HEK293T (cell line): ENCODE data around the gene FREY1.

Source experiments
- CTCF ChIA-PET: fragments of 350-600 bp; formaldehyde crosslinking; extraction: SDS; loops from one replicate; lab custom pipeline; 2021; ENCODE audit warnings: antibody characterized with exemption, inconsistent platforms; lab: Yijun Ruan, JAX
- POLR2A ChIA-PET: fragments of 350-600 bp; formaldehyde crosslinking; extraction: SDS; loops from one replicate; lab custom pipeline; 2020; ENCODE audit warnings: antibody characterized with exemption, inconsistent platforms; lab: Yijun Ruan, JAX
- DNase-seq: peaks from one replicate; pipeline ENCODE4 v3.0.0; 2012; ENCODE audit warnings: mixed read lengths; ENCODE audit errors: extremely low spot score
- ARNT ChIP-seq: fragments of 450-650 bp; IDR thresholded peaks from 2 replicates; pipeline ENCODE4 v1.6.1; 2017; ENCODE audit warnings: mild to moderate bottlenecking
- BHLHE40 ChIP-seq: fragments of 450-650 bp; IDR thresholded peaks from 2 replicates; pipeline ENCODE4 v1.6.1; 2016; ENCODE audit warnings: mild to moderate bottlenecking, moderate library complexity, borderline replicate concordance
- CTBP1 ChIP-seq: fragments of 450-650 bp; IDR thresholded peaks from 2 replicates; pipeline ENCODE4 v1.6.1; 2016; ENCODE audit warnings: borderline replicate concordance
- ELF4 ChIP-seq: fragments of 450-650 bp; IDR thresholded peaks from 2 replicates; pipeline ENCODE4 v1.6.1; 2017; ENCODE audit warnings: antibody characterized with exemption
- FOXA1 ChIP-seq: fragments of 450-650 bp; IDR thresholded peaks from 2 replicates; pipeline ENCODE4 v1.6.1; 2016; ENCODE audit warnings: mild to moderate bottlenecking
- FOXK2 ChIP-seq: fragments of 450-650 bp; IDR thresholded peaks from 2 replicates; pipeline ENCODE4 v1.6.1; 2016; ENCODE audit warnings: mild to moderate bottlenecking
- FOXM1 ChIP-seq: fragments of 450-650 bp; IDR thresholded peaks from 2 replicates; pipeline ENCODE4 v1.6.1; 2017; ENCODE audit warnings: mild to moderate bottlenecking, borderline replicate concordance
- HDGF ChIP-seq: fragments of 450-650 bp; IDR thresholded peaks from 2 replicates; pipeline ENCODE4 v1.6.1; 2017; ENCODE audit warnings: antibody characterized with exemption, borderline replicate concordance
- L3MBTL2 ChIP-seq: fragments of 450-650 bp; conservative IDR thresholded peaks from 2 replicates; pipeline ENCODE4 v1.6.1; 2016; ENCODE audit warnings: mild to moderate bottlenecking
- LEF1 ChIP-seq: fragments of 450-650 bp; IDR thresholded peaks from 2 replicates; pipeline ENCODE4 v1.6.1; 2017; ENCODE audit warnings: mild to moderate bottlenecking, borderline replicate concordance
- NFRKB ChIP-seq: fragments of 450-650 bp; IDR thresholded peaks from 2 replicates; pipeline ENCODE4 v1.6.1; 2016; ENCODE audit warnings: mild to moderate bottlenecking, moderate library complexity
- SP1 ChIP-seq: fragments of 450-650 bp; IDR thresholded peaks from 2 replicates; pipeline ENCODE4 v1.6.1; 2017
- SUZ12 ChIP-seq: fragments of 450-650 bp; IDR thresholded peaks from 2 replicates; pipeline ENCODE4 v1.6.1; 2016; ENCODE audit warnings: mild to moderate bottlenecking
- TARDBP ChIP-seq: fragments of 450-650 bp; IDR thresholded peaks from 2 replicates; pipeline ENCODE4 v1.6.1; 2016
- ZNF384 ChIP-seq: fragments of 450-650 bp; IDR thresholded peaks from 2 replicates; pipeline ENCODE4 v1.6.1; 2016
- TF ChIP-seq, protein P1 (sequence below): fragments of 450-650 bp; IDR thresholded peaks from 2 replicates; pipeline ENCODE4 v1.6.1; 2016

The FREY1 gene

DNA sequence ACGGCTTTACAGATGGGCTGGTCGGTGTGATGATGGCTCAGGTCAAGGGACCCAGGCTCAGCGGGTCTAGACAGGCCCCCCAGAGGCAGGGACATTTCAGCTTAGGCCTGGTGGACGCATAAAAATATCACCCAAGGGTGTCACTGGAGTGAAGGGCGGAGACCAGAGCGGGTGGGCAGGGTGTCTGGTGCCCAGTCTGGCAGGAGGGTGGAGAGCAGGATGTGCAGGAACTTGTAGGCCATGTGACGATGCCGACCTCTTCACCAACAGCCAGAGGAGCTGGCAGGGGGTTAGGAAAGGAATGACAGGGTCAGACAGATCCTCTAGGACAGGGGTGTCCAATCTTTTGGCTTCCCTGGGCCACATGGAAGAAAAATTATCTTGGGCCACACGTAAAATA is 17.1 kb downstream of the FREY1 start:
- TF ChIP-seq CTBP1 (no peak), ARNT (no peak), SP1 (no peak), NFRKB (no peak)
- CTCF ChIA-PET, result no interaction called here
- POLR2A ChIA-PET, result no interaction called here
- DNase-seq, result no peak

DNA sequence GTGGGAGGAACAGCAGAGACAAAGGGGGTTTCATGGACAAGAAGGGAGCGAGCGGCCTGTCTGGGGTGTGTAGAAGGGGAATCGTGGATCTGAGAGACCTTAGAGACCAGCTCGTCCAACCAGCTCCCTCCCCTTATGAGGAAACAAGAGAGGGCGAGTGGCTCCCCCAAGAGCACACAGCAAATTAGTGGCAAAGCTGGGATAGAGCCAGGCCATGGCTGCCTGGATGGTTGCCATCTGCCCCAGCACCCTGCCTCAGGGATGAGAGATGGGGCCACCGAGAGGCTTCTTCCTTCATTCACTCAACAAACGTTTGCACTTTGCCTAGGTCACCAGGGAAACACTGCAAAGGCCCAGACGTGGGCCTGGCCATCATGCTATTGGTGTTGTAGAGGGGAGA is 17.5 kb downstream of the FREY1 start:
- TF ChIP-seq FOXA1 (no peak), NFRKB (no peak), CTBP1 (no peak), BHLHE40 (no peak), SUZ12 (no peak), FOXM1 (no peak), TARDBP (no peak), ARNT (no peak), FOXK2 (no peak), ELF4 (no peak), LEF1 (no peak), SP1 (no peak), ZNF384 (no peak), HDGF (no peak), L3MBTL2 (no peak)
- TF ChIP-seq, protein P1, sequence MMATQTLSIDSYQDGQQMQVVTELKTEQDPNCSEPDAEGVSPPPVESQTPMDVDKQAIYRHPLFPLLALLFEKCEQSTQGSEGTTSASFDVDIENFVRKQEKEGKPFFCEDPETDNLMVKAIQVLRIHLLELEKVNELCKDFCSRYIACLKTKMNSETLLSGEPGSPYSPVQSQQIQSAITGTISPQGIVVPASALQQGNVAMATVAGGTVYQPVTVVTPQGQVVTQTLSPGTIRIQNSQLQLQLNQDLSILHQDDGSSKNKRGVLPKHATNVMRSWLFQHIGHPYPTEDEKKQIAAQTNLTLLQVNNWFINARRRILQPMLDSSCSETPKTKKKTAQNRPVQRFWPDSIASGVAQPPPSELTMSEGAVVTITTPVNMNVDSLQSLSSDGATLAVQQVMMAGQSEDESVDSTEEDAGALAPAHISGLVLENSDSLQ, result no peak
- ChIA-PET CTCF (no interaction called here), POLR2A (no interaction called here)
- no peak for DNase-seq

DNA sequence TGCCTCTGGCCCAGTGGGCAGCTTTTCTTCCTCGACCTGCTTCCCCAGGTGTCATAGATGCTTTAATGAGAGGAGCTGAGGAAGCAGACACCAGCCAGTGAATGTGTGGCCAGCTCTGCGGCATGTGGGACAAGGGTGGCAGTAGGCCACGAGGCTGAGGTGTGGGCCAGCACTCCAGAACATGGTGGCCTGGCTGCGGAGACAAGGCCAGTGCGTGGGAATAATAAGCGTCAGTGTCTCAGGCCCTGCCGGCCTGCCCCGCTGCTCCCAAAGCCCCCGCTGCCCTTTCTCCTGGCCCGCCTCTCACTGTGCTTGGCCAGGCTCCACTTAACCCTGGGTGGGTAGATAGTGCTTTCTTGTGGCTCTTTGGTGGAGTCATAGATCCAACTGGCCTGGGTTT is 19.5 kb downstream of the FREY1 start:
- TF ChIP-seq ARNT (no peak), SUZ12 (no peak), SP1 (no peak)
- CTCF ChIA-PET, result no interaction called here
- no peak for DNase-seq
- POLR2A ChIA-PET, result interaction anchor here (1.2 kb wide), 1 partner anchor 12 kb away, joined by 4 read pairs; no protein-coding TSS in a partner anchor

DNA sequence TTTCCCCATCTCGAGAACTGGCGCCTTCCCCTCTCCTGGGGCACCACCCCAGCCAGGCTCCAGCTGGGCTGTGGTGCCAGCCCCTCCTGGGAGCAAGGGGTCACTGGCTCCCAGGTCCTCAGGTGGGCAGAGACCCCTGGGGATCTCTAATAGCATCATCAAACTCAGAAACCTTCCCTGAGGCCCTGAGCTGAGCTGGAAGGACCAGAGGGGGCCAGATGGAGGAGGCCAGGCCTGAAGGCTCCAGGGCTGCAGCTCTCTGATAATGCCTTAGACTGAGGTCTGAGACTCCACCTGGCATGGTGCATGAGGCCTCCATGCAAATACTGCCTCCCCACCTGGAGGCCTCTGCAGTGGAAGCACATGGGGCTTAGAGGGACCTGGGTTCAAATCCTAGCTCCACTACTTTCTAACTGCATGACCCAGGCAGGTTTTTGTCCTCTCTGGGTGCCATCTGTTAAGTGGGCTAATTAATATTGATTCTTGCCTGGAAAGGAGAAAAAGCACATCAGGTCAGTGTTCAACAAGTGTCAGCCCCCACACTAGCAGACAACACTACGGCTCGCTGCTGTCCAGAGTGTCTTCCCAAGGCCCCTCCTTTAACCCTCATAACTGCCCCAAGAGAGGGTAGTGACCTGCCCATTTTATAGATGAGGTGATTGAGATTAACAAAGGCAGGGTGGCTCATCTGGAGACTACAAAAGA is 20.1 kb downstream of the FREY1 start:
- ChIA-PET CTCF (no interaction called here), POLR2A (interaction anchor here (1.2 kb wide), 1 partner anchor 12 kb away, joined by 4 read pairs; no protein-coding TSS in a partner anchor)
- no peak for DNase-seq
- no peak for TF ChIP-seq FOXA1
- TF ChIP-seq SP1, result no peak
- TF ChIP-seq ZNF384, result no peak
- TF ChIP-seq TARDBP, result no peak
- TF ChIP-seq, protein P1, result no peak
- no peak for TF ChIP-seq NFRKB
- no peak for TF ChIP-seq ARNT
- no peak for TF ChIP-seq SUZ12
- TF ChIP-seq ELF4, result no peak
- no peak for TF ChIP-seq FOXM1
- TF ChIP-seq FOXK2, result no peak
- no peak for TF ChIP-seq BHLHE40

DNA sequence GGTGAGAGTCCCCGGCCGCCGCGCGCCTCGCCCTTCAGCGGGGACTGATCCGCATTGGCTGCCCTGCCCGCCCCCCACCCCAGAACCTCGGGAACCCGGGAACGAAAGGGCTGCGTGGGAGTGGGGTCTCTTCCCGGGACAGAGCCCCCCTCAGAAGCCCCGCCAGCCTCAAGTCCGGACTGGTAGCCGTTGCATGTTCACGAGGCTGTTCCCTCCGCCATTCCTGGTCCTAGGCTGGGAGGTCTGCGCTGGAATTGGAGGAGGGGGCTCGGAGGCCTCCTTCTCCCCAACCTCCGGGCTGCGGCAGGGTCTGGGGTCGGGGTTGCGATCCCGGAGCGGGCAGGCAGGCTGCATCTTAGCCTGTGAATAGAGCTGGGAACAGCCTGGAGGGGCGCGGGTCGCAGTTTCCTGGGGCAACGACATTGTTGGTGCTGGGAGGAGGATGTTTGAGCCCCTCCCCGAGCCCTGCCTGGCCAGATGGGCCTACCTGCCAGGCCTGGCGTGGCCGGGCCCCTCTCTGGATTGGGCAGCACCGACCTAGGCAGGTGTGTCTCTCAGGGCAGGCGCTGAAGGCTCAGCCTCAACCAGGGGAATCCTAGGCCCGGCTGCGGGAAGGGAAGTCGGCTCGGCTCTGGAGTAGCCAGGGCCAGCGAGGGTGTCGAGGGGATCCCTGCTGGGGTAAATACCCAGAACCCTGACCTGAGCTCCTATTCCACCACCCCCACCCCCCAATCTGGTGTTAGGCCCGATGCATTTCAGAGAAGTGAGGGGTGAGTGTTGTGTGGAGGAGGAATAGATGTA is 20.9 kb downstream of the FREY1 start:
- CTCF ChIA-PET, result no interaction called here
- POLR2A ChIA-PET, result interaction anchor here (1.2 kb wide), 1 partner anchor 13 kb away, joined by 4 read pairs; no protein-coding TSS in a partner anchor
- no peak for TF ChIP-seq FOXK2
- no peak for TF ChIP-seq NFRKB
- no peak for TF ChIP-seq CTBP1
- no peak for TF ChIP-seq TARDBP
- TF ChIP-seq SUZ12, result no peak
- TF ChIP-seq, protein P1, result no peak
- no peak for TF ChIP-seq L3MBTL2
- TF ChIP-seq FOXA1, result no peak
- no peak for TF ChIP-seq ARNT
- no peak for TF ChIP-seq BHLHE40
- TF ChIP-seq SP1, result no peak
- no peak for TF ChIP-seq ELF4
- no peak for TF ChIP-seq LEF1
- no peak for TF ChIP-seq ZNF384
- no peak for TF ChIP-seq HDGF
- no peak for TF ChIP-seq FOXM1
- DNase-seq, result no peak

DNA sequence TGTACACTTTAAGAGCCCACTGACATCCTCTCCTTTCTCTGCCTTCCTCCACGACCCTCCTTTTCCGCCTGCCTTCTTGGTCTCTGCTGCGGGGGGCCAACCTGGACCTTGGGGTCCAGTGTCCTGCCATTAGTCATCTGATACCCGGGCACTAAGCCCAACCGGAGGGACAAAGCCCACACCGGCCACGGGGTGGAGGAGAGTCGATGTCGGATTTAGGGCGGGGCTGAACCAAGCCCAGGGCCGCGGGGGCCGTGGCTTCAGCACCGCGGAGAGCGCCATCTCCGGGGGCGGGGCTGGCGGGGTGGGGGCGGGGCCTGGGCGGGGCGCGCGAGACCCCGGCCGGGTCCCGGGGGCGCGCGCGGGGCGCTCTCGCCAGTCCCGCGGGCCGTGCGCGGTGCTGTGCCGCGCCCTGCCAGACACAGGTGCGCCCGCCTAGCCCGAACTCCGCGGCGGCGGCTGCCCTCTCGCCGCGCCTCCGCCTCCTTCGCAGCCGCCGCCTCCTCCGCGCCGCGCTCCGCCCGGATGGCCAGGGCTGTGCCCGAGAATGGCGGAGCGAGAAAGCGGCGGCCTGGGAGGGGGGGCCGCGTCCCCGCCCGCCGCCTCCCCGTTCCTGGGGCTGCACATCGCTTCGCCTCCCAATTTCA is 21.7 kb downstream of the FREY1 start, which contains the start of gene MAPK8IP1:
Gene MAPK8IP1 (plus strand): TSS at position 378 of the 647 bp plus-strand sequence. CDS start 170 bp downstream, at position 548.
- peak; percentile 88 for DNase-seq
- TF ChIP-seq SUZ12, result no peak
- TF ChIP-seq, protein P1, result no peak
- TF ChIP-seq SP1, result no peak
- no peak for TF ChIP-seq ARNT
- no peak for TF ChIP-seq BHLHE40
- ChIA-PET CTCF (no interaction called here), POLR2A (no interaction called here)
